IMR-90 (cell line): ENCODE measurements around the gene TOP3B. TPM values are rescaled to one million over a fixed set of nuclear protein-coding genes. Genes with fewer than 3 reads are reported as not detected.

Source experiments
- ATAC-seq: fragments of 200-7000 bp; cut with Tn5 transposase; 2 replicates; pipeline ENCODE4 v1.9.1; 2020; ENCODE audit warnings: low read depth, mild to moderate bottlenecking, moderate library complexity
- BruUV-seq: library from RNA; stranded (reverse); fragments of 400-500 nt; replicated peaks from 2 replicates; lab custom pipeline; 2021; lab: Mats Ljungman, UMichigan
- CTCF ChIA-PET: fragments of 300-600 bp; formaldehyde crosslinking; extraction: SDS; loops from one replicate; lab custom pipeline; 2021; ENCODE audit warnings: antibody characterized with exemption; lab: Yijun Ruan, JAX
- POLR2A ChIA-PET: fragments of 300-600 bp; sonication (Branson Sonifier 250); formaldehyde crosslinking; loops from one replicate; lab custom pipeline; 2022; ENCODE audit warnings: antibody characterized with exemption; ENCODE audit not compliant: unreplicated experiment; lab: Charles Lee
- DNase-seq: peaks from one replicate; pipeline ENCODE4 v3.0.0; 2013
- H2AFZ ChIP-seq: replicated peaks from 2 replicates; pipeline ENCODE3; 2013; ENCODE audit warnings: low read length, mild to moderate bottlenecking; ENCODE audit not compliant: poor library complexity
- H2AK5ac ChIP-seq: 2 replicates; pipeline ENCODE4 v1.6.1; 2013; ENCODE audit warnings: low read depth, low read length, inconsistent platforms
- H2AK9ac ChIP-seq: replicated peaks from 2 replicates; pipeline ENCODE3; 2013; ENCODE audit warnings: mild to moderate bottlenecking, low read depth, low read length, moderate library complexity; ENCODE audit not compliant: poor library complexity
- H2BK120ac ChIP-seq: 2 replicates; pipeline ENCODE4 v1.6.1; 2013; ENCODE audit warnings: low read depth, low read length, inconsistent platforms
- H2BK15ac ChIP-seq: 3 replicates; pipeline ENCODE4 v1.6.1; 2013; ENCODE audit warnings: low read depth, low read length, inconsistent platforms
- H2BK20ac ChIP-seq: 2 replicates; pipeline ENCODE4 v1.6.1; 2013; ENCODE audit warnings: low read depth, mild to moderate bottlenecking, inconsistent platforms, low read length, moderate library complexity
- H2BK5ac ChIP-seq: 2 replicates; pipeline ENCODE4 v1.6.1; 2013; ENCODE audit warnings: mild to moderate bottlenecking, low read depth, low read length, inconsistent platforms; ENCODE audit not compliant: poor library complexity, severe bottlenecking
- H3K14ac ChIP-seq: replicated peaks from 2 replicates; pipeline ENCODE4 v1.6.1; 2013; ENCODE audit warnings: low read depth, low read length, inconsistent platforms
- H3K18ac ChIP-seq: 2 replicates; pipeline ENCODE4 v1.6.1; 2013; ENCODE audit warnings: low read depth, low read length, control low read depth
- H3K23ac ChIP-seq: 2 replicates; pipeline ENCODE4 v1.6.1; 2013; ENCODE audit warnings: low read depth, low read length, inconsistent platforms
- H3K27ac ChIP-seq: 2 replicates; pipeline ENCODE4 v1.5.1; 2013; ENCODE audit warnings: mild to moderate bottlenecking, control low read depth, low read length; ENCODE audit not compliant: insufficient read depth
- H3K27me3 ChIP-seq: 2 replicates; pipeline ENCODE4 v1.6.1; 2013; ENCODE audit warnings: low read length; ENCODE audit not compliant: control insufficient read depth, insufficient read depth
- H3K36me3 ChIP-seq: 2 replicates; pipeline ENCODE4 v1.6.1; 2013; ENCODE audit warnings: low read length, mixed read lengths; ENCODE audit not compliant: control insufficient read depth, insufficient read depth
- H3K4ac ChIP-seq: 2 replicates; pipeline ENCODE4 v1.6.1; 2013; ENCODE audit warnings: low read depth, low read length, inconsistent platforms
- H3K4me1 ChIP-seq: 2 replicates; pipeline ENCODE4 v1.6.1; 2013; ENCODE audit warnings: low read length, mixed read lengths; ENCODE audit not compliant: control insufficient read depth, insufficient read depth
- H3K4me2 ChIP-seq: 2 replicates; pipeline ENCODE4 v1.6.1; 2013; ENCODE audit warnings: low read depth, mild to moderate bottlenecking, control low read depth, low read length, moderate library complexity
- H3K4me3 ChIP-seq: 2 replicates; pipeline ENCODE4 v1.5.1; 2013; ENCODE audit warnings: low read depth, mild to moderate bottlenecking, control low read depth, low read length, moderate library complexity; ENCODE audit not compliant: insufficient read depth
- H3K56ac ChIP-seq: 2 replicates; pipeline ENCODE4 v1.6.1; 2013; ENCODE audit warnings: low read length, inconsistent platforms; ENCODE audit not compliant: insufficient read depth; ENCODE audit errors: extremely low read depth
- H3K79me1 ChIP-seq, 2 experiments: 2 replicates each; pipeline ENCODE4 v1.6.1; 2013; ENCODE audit warnings: low read length in 2 of 2, inconsistent platforms in 1 of 2, low read depth in 1 of 2
- H3K9ac ChIP-seq: 2 replicates; pipeline ENCODE4 v1.6.1; 2013; ENCODE audit warnings: low read depth, low read length, control low read depth
- H3K9me1 ChIP-seq: 2 replicates; pipeline ENCODE4 v1.6.1; 2013; ENCODE audit warnings: low read length, inconsistent platforms; ENCODE audit not compliant: insufficient read depth
- H3K9me3 ChIP-seq: 2 replicates; pipeline ENCODE4 v1.6.1; 2013; ENCODE audit warnings: low read length; ENCODE audit not compliant: control insufficient read depth, insufficient read depth
- H4K20me1 ChIP-seq: 2 replicates; pipeline ENCODE4 v1.6.1; 2013; ENCODE audit warnings: low read length, inconsistent platforms; ENCODE audit not compliant: insufficient read depth
- H4K5ac ChIP-seq: 2 replicates; pipeline ENCODE4 v1.6.1; 2013; ENCODE audit warnings: mild to moderate bottlenecking, low read depth, low read length, control low read depth
- H4K8ac ChIP-seq, 2 experiments: 2 replicates each; pipeline ENCODE4 v1.6.1; 2013; ENCODE audit warnings: low read depth in 2 of 2, low read length in 2 of 2, control low read depth in 1 of 2, inconsistent platforms in 1 of 2
- H4K91ac ChIP-seq: 2 replicates; pipeline ENCODE4 v1.6.1; 2013; ENCODE audit warnings: low read depth, low read length, inconsistent platforms; ENCODE audit not compliant: insufficient read depth
- CEBPB ChIP-seq: IDR thresholded peaks from 2 replicates; pipeline ENCODE4 v1.6.1; 2012; ENCODE audit warnings: low read depth, low read length, improper control_type of control experiment
- CHD1 ChIP-seq: IDR thresholded peaks from 2 replicates; pipeline ENCODE4 v1.6.1; 2012; ENCODE audit warnings: low read depth, low read length, improper control_type of control experiment
- CTCF ChIP-seq: conservative IDR thresholded peaks from 2 replicates; pipeline ENCODE4 v1.5.1; 2012; ENCODE audit warnings: mild to moderate bottlenecking, low read depth, low read length, improper control_type of control experiment
- ELK1 ChIP-seq: fragments of 150-350 bp; IDR thresholded peaks from 2 replicates; pipeline ENCODE4 v1.6.1; 2016; ENCODE audit warnings: low read depth, mild to moderate bottlenecking, low read length, moderate library complexity, borderline replicate concordance
- FOS ChIP-seq: fragments of 150-350 bp; IDR thresholded peaks from 2 replicates; pipeline ENCODE4 v1.6.1; 2016; ENCODE audit warnings: low read depth, low read length
- MAFK ChIP-seq: IDR thresholded peaks from 2 replicates; pipeline ENCODE4 v1.6.1; 2012; ENCODE audit warnings: low read depth, low read length, improper control_type of control experiment
- MAZ ChIP-seq: IDR thresholded peaks from 2 replicates; pipeline ENCODE4 v1.6.1; 2012; ENCODE audit warnings: low read depth, mild to moderate bottlenecking, low read length, improper control_type of control experiment, moderate library complexity, borderline replicate concordance
- MXI1 ChIP-seq: IDR thresholded peaks from 2 replicates; pipeline ENCODE4 v1.6.1; 2012; ENCODE audit warnings: low read depth, mild to moderate bottlenecking, low read length, moderate library complexity, borderline replicate concordance
- NFE2L2 ChIP-seq: fragments of 150-350 bp; IDR thresholded peaks from 2 replicates; pipeline ENCODE4 v1.6.1; 2016; ENCODE audit warnings: low read depth, mild to moderate bottlenecking, low read length
- POLR2A ChIP-seq: IDR thresholded peaks from 2 replicates; pipeline ENCODE4 v1.6.1; 2012; ENCODE audit warnings: mild to moderate bottlenecking, low read depth, low read length
- RCOR1 ChIP-seq: IDR thresholded peaks from 2 replicates; pipeline ENCODE4 v1.6.1; 2012; ENCODE audit warnings: mild to moderate bottlenecking, low read length, improper control_type of control experiment; ENCODE audit not compliant: insufficient replicate concordance
- SMC3 ChIP-seq: fragments of 150-350 bp; IDR thresholded peaks from 2 replicates; pipeline ENCODE4 v1.6.1; 2016; ENCODE audit warnings: low read depth, mild to moderate bottlenecking, antibody characterized with exemption, low read length, moderate library complexity
- WGBS, 2 experiments: methylation state at CpG; one replicate each; pipeline versions ENCODE4 v1.1.5 to v1.1.7; 2013; ENCODE audit warnings: missing lambda C conversion rate in 2 of 2; ENCODE audit not compliant: insufficient read length in 1 of 2; ENCODE audit errors: extremely low coverage in 2 of 2; 5-methylcytosine and 5-hydroxymethylcytosine counted together
- dilution Hi-C: fragments of 300-500 bp; cut with HindIII; formaldehyde crosslinking; loops from one replicate; pipeline ENCODE4 v1.14.3; 2018; ENCODE audit warnings: low sequenced_read_pairs; ENCODE audit not compliant: unreplicated experiment
- in situ Hi-C: fragments of 300-500 bp; cut with MboI; formaldehyde crosslinking; loops from 3 replicates; pipeline ENCODE4 v1.14.3; 2019; ENCODE audit warnings: low sequenced_read_pairs, inconsistent platforms, mixed read lengths
- intact Hi-C: fragments of 100-400 bp; cut with micrococcal nuclease; formaldehyde crosslinking; loops from 2 replicates; pipeline ENCODE4 v1.10.0; 2022
- polyA plus RNA-seq, 3 experiments: library from polyadenylated mRNA; depleted of rRNA; stranded (reverse); fragments of >200 nt; gene quantifications; 2 replicates each; pipeline ENCODE4 v1.2.3, GENCODE V29; 2012; ENCODE audit warnings: low replicate concordance in 1 of 3
- total RNA-seq: library from RNA; depleted of rRNA; stranded (reverse); fragments of >200 nt; gene quantifications from 2 replicates; pipeline ENCODE4 v1.2.3, GENCODE V29; 2012

The TOP3B gene
- total and polyA plus RNA-seq, 2 of the 4 experiments (the other 2 are of a cell fraction), result 23.0 to 23.5 TPM

- Histone ChIP-seq H3K18ac (no peak within 1 kb of the TSS; the same call in 1 of the 2 replicates), H2BK120ac (peak within 1 kb of the TSS; percentile 44), H3K4me2 (peak within 1 kb of the TSS; percentile 88), H2AFZ (peak within 1 kb of the TSS; percentile 96), H2BK15ac (no peak within 1 kb of the TSS; the same call in 2 of the 3 replicates), H3K27ac (peak within 1 kb of the TSS; percentile 92), H2AK5ac (peak within 1 kb of the TSS; percentile 73), H3K4me3 (peak within 1 kb of the TSS; percentile 86), H2AK9ac (peak within 1 kb of the TSS; percentile 98), H3K9me1 (peaks cover 5% of the 10 kb centered on the region; the same call in 1 of the 2 replicates), H4K91ac (peak within 1 kb of the TSS; percentile 84), H3K9ac (peak within 1 kb of the TSS; percentile 90), H2BK20ac (peak within 1 kb of the TSS; percentile 64; the same call in 1 of the 2 replicates), H3K14ac (peak within 1 kb of the TSS; percentile 91), H2BK5ac (peak within 1 kb of the TSS; percentile 77), H4K8ac (peak within 1 kb of the TSS; percentile 72 to 91), H3K9me3 (no peaks in the 10 kb centered on the region), H4K20me1 (peaks cover 5% of the 10 kb centered on the region), H3K23ac (peak within 1 kb of the TSS; percentile 93), H3K4me1 (peaks cover 7% of the 10 kb centered on the region; the same call in 1 of the 2 replicates), H3K79me1 (peaks cover 14 to 42% of the 10 kb centered on the region in 2 experiments), H3K36me3 (no peaks in the 10 kb centered on the region), H4K5ac (no peak within 1 kb of the TSS), H3K4ac (peak within 1 kb of the TSS; percentile 97), H3K56ac (peak within 1 kb of the TSS; percentile 74; the same call in 1 of the 2 replicates), H3K27me3 (no peaks in the 10 kb centered on the region)
- intact Hi-C loops, result loop anchor here (5.0 kb wide), 1 partner anchor 241 kb away; no protein-coding TSS in a partner anchor
- ChIA-PET CTCF (interaction anchor here (0.6 to 2.1 kb wide), 6 partner anchors 9 to 242 kb away, joined by 3 to 12 read pairs (median 4); no protein-coding TSS in a partner anchor), POLR2A (no interaction called here)
- dilution Hi-C loops, result no loop called here
- WGBS, 2 experiments, result 38% methylated on average over 12 of the region's 58 CpGs; no CpG with 5 or more reads in 1 of the 2 experiments
- ATAC-seq, result peak; percentile 83
- DNase-seq, result peak; percentile 55
- in situ Hi-C loops, result no loop called here
- no TSS peak for BruUV-seq
- TF ChIP-seq MXI1 (0 out of 2 replicates have a peak, but pooled peaks have one; percentile 63), FOS (no peak), RCOR1 (no peak), POLR2A (0 out of 2 replicates have a peak, but pooled peaks have one; percentile 16), ELK1 (no peak), MAZ (peak; percentile 44; the same call in 1 of the 2 replicates), NFE2L2 (no peak), CHD1 (no peak), MAFK (no peak), CEBPB (no peak), CTCF (peak; percentile 91), SMC3 (peak; percentile 76)
Observed at GRCh38 chr22:21952586-21953571, 29.7 kb downstream of the TOP3B start, which contains the start of gene PPM1F. Gene PPM1F, minus strand, starts transcription at chr22:21952848. Its CDS starts 6,800 bp downstream, at chr22:21946048.
